Measurements from ENCODE around the gene SUCNR1. TPM values are rescaled to one million over a fixed set of nuclear protein-coding genes. Genes with fewer than 3 reads are reported as not detected.
"Not testable (repeated sequence)": the region's sequence is repeated elsewhere in the genome, so short reads cannot be mapped to it uniquely, and the experiment has no call there.

The SUCNR1 gene
- total RNA-seq, 8 experiments from 2014 or later = 0.09 to 40.7 (median 0.24) TPM; not detected in 1

DNA sequence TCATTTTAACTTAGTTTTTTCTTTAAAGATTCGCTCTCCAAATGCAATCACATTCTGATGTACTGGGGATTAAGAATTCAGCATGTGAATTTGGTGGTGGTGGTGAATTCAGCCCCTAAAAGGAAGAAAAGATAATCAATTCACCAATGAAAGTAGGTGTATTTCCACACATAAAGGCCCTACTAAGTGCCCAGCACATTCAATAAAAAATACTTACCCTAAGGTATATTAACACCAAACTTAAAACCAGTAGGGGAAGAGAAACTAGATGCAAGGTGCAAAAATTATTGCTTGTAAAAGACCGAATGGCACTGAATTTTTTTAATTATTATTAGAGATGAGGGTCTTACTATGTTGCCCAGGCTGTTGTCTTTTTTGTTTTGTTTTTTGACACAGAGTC, 16.8 kb upstream of the SUCNR1 start:
- Histone ChIP-seq H3K4me1 (replicated peaks in 1 of 2) (no peaks in the 10 kb centered on the region), H3K27ac (no peak overlapping the region), H3K4me3 (no peak overlapping the region)
- in situ Hi-C loops (cut with MboI; ENCODE audit: low pct_unique_long_range_greater_than_20kb in 2 of 9, low sequenced_read_pairs in 9 of 9, unreplicated experiment in 9 of 9) = no loop called here
- 83 to 100% (median 100%) methylated on average over 1 to 2 of the region's 2 CpGs for WGBS, 10 experiments
- ATAC-seq (replicated peaks in 6 of 8) = no peak

- WGBS, 10 experiments = 0 to 88% (median 45%) methylated on average over 1 to 2 of the region's 2 CpGs; no CpG with 5 or more reads in 2 of the 10 experiments
- no peak overlapping the region for H3K27ac ChIP-seq
- H3K4me3 ChIP-seq = no peak overlapping the region
- ATAC-seq (replicated peaks in 6 of 8) = peak in 7 of 8 experiments; percentile 24 to 99 (median 57)
- in situ Hi-C loops (cut with MboI; ENCODE audit: low pct_unique_long_range_greater_than_20kb in 2 of 9, low sequenced_read_pairs in 9 of 9, unreplicated experiment in 9 of 9) = no loop called here
- H3K4me1 ChIP-seq (replicated peaks in 1 of 2) = peaks cover 0 to 11% of the 10 kb centered on the region in 2 donors
Measured at GRCh38 chr3:151859233-151859673, 14.2 kb upstream of the SUCNR1 start.

GRCh38 chr3:151859905-151860304, 13.5 kb upstream of the SUCNR1 start:
- in situ Hi-C loops (cut with MboI; ENCODE audit: low pct_unique_long_range_greater_than_20kb in 2 of 9, low sequenced_read_pairs in 9 of 9, unreplicated experiment in 9 of 9) = no loop called here
- H3K4me3 ChIP-seq = no peak overlapping the region
- H3K4me1 ChIP-seq (replicated peaks in 1 of 2) = peaks cover 0 to 17% of the 10 kb centered on the region in 2 donors
- ATAC-seq (replicated peaks in 6 of 8) = peak in 1 of 8 experiments; percentile 7
- no peak overlapping the region for H3K27ac ChIP-seq

DNA sequence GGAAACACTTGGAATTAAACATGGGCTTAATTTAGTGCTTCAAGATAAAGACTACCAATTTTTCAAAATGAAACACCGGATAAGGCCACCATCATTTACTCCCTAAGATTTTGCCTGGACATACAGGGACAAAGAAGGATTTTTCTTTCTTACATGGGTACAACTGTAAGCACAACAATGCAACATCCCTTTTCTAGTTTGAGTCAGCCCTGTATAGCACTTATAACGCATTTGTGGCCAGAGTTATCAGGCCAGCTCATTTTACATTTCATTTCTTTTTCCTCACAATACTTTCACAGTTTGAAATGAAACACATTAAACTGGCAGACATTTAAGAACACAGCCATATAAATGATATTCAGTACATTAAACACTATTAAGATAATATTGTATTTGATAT, 9.8 kb upstream of the SUCNR1 start:
- Histone ChIP-seq H3K27ac (no peak overlapping the region), H3K4me3 (no peak overlapping the region), H3K4me1 (replicated peaks in 1 of 2) (peaks cover 0 to 18% of the 10 kb centered on the region in 2 donors)
- ATAC-seq (replicated peaks in 6 of 8) = no peak
- 67 to 100% (median 96%) methylated on average over 1 to 2 of the region's 2 CpGs; no CpG with 5 or more reads in 2 of the 10 experiments for WGBS, 10 experiments
- in situ Hi-C loops (cut with MboI; ENCODE audit: low pct_unique_long_range_greater_than_20kb in 2 of 9, low sequenced_read_pairs in 9 of 9, unreplicated experiment in 9 of 9) = no loop called here

DNA sequence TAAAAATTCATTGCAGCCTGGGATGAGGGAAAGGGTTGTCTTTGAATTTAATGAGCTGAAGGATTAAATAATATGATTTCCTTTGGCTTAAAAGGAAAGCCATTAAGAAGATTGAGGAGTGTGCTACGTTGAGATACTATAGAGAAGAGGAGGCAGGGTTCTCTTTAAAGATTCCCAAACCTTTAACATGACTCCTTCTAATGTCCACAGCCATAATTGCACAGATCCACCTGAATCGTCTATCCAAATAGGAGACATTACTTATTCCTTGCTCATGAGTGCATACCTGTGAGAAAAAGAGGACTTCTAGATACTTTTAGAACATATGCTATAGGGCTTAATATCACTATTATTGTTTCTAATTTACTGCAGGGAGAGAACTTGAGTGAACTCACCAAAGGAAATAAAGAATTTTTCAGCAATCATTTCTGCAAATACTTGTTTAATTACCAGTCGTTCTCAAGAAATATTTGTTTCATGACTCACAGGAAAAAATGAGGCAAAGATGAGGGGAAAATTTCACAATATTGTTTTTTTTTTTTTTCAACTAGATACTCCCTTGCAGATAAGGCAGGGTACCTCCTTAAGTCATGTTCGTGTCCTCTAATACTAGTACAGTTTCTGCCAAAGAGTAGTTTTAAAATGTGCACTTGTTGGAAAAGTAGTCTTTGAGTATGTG, 8.9 kb upstream of the SUCNR1 start:
- Histone ChIP-seq H3K27ac (no peak overlapping the region), H3K4me3 (no peak overlapping the region), H3K4me1 (replicated peaks in 1 of 2) (peaks cover 0 to 18% of the 10 kb centered on the region in 2 donors)
- WGBS, 10 experiments = 8 to 100% (median 50%) methylated on average over 1 to 4 of the region's 4 CpGs
- ATAC-seq (replicated peaks in 6 of 8) = no peak
- in situ Hi-C loops (cut with MboI; ENCODE audit: low pct_unique_long_range_greater_than_20kb in 2 of 9, low sequenced_read_pairs in 9 of 9, unreplicated experiment in 9 of 9) = no loop called here

GRCh38 chr3:151866711-151867410, 6.6 kb upstream of the SUCNR1 start:
- Histone ChIP-seq H3K4me1 (replicated peaks in 1 of 2) (peaks cover 0 to 18% of the 10 kb centered on the region in 2 donors), H3K4me3 (no peak overlapping the region), H3K27ac (no peak overlapping the region)
- 18 to 74% (median 41%) methylated on average over 2 to 4 of the region's 4 CpGs for WGBS, 10 experiments
- ATAC-seq (replicated peaks in 6 of 8) = peak in 6 of 8 experiments; percentile 18 to 47 (median 41)
- in situ Hi-C loops (cut with MboI; ENCODE audit: low pct_unique_long_range_greater_than_20kb in 2 of 9, low sequenced_read_pairs in 9 of 9, unreplicated experiment in 9 of 9) = no loop called here

DNA sequence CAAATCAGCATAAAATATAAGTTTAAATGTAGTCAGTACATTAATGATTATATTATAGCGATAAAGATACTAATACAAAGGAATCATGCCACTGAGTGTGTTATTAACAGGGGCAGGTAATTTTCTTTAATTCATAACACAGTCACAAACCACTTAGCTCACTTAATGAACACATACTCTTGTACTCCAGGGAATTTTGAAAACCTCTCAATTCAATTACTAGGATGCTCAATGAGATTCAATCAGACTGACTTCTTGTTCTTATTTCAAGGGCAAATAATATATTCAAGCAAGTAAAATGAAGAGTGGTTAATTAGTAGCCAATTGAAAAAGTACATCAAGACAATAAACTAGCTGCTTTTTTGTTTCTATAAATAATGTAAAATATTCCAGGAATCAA, 5.8 kb upstream of the SUCNR1 start:
- in situ Hi-C loops (cut with MboI; ENCODE audit: low pct_unique_long_range_greater_than_20kb in 2 of 9, low sequenced_read_pairs in 9 of 9, unreplicated experiment in 9 of 9) = no loop called here
- no peak overlapping the region for H3K4me3 ChIP-seq
- peaks cover 0 to 18% of the 10 kb centered on the region in 2 donors for H3K4me1 ChIP-seq (replicated peaks in 1 of 2)
- WGBS, 10 experiments = 75 to 100% (median 100%) methylated on average over 1 of the region's 1 CpG; no CpG with 5 or more reads in 1 of the 10 experiments
- ATAC-seq (replicated peaks in 6 of 8) = no peak
- no peak overlapping the region for H3K27ac ChIP-seq

GRCh38 chr3:151869181-151869580, 4.3 kb upstream of the SUCNR1 start:
- Histone ChIP-seq H3K4me3 (no peak overlapping the region), H3K4me1 (replicated peaks in 1 of 2) (peaks cover 0 to 7% of the 10 kb centered on the region in 2 donors), H3K27ac (no peak overlapping the region)
- no peak for ATAC-seq (replicated peaks in 6 of 8)
- WGBS, 10 experiments = 0 to 47% (median 23%) methylated on average over 1 to 3 of the region's 3 CpGs
- in situ Hi-C loops (cut with MboI; ENCODE audit: low pct_unique_long_range_greater_than_20kb in 2 of 9, low sequenced_read_pairs in 9 of 9, unreplicated experiment in 9 of 9) = no loop called here

- ATAC-seq (replicated peaks in 6 of 8) = no peak
- in situ Hi-C loops (cut with MboI; ENCODE audit: low pct_unique_long_range_greater_than_20kb in 2 of 9, low sequenced_read_pairs in 9 of 9, unreplicated experiment in 9 of 9) = no loop called here
Measured at GRCh38 chr3:151871639-151872468, 1.6 kb upstream of the SUCNR1 start.

GRCh38 chr3:151874079-151874478, 636 bp downstream of the SUCNR1 start:
- in situ Hi-C loops (cut with MboI; ENCODE audit: low pct_unique_long_range_greater_than_20kb in 2 of 9, low sequenced_read_pairs in 9 of 9, unreplicated experiment in 9 of 9); H3K27ac ChIP-seq; H3K4me1 ChIP-seq (replicated peaks in 1 of 2); H3K4me3 ChIP-seq; ATAC-seq (replicated peaks in 6 of 8): not testable (repeated sequence)
- 30 to 100% (median 96%) methylated on average over 1 to 4 of the region's 5 CpGs; no CpG with 5 or more reads in 5 of the 10 experiments for WGBS, 10 experiments

More at GRCh38 chr3:151871639-151872468, 1.6 kb upstream of the SUCNR1 start:
- H3K4me3 ChIP-seq = no peak overlapping the region
- 50 to 100% (median 78%) methylated on average over 2 to 8 of the region's 8 CpGs for WGBS, 10 experiments
- H3K27ac ChIP-seq = no peak overlapping the region
- no peaks in the 10 kb centered on the region for H3K4me1 ChIP-seq (replicated peaks in 1 of 2)

DNA sequence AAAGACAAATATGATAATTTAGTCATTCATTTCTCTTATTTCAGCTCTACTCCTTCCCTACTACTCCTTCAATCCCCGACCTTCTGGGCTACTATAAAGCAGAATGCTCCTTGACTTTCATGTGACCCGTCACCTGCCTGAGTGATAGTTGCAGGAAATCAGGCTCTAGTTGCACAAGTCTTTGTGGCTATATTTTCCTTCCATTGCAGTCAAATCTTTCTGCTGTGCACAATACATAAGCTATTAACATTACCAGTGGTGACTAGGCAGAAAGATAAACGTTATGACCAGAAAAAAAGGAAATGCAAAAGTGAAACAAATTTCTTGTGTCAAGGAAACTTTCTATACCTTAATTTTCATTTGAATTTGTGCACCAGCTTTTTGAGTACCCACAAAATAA, 2.3 kb downstream of the SUCNR1 start:
- ATAC-seq (replicated peaks in 6 of 8) = no peak
- WGBS, 10 experiments = 22 to 90% (median 76%) methylated on average over 1 to 3 of the region's 3 CpGs
- no peaks in the 10 kb centered on the region for H3K4me1 ChIP-seq (replicated peaks in 1 of 2)
- in situ Hi-C loops (cut with MboI; ENCODE audit: low pct_unique_long_range_greater_than_20kb in 2 of 9, low sequenced_read_pairs in 9 of 9, unreplicated experiment in 9 of 9) = no loop called here
- no peak overlapping the region for H3K27ac ChIP-seq
- H3K4me3 ChIP-seq = no peak overlapping the region

GRCh38 chr3:151877269-151877668, 3.8 kb downstream of the SUCNR1 start:
- H3K4me1 ChIP-seq (replicated peaks in 1 of 2) = no peaks in the 10 kb centered on the region
- ATAC-seq (replicated peaks in 6 of 8) = no peak
- in situ Hi-C loops (cut with MboI; ENCODE audit: low pct_unique_long_range_greater_than_20kb in 2 of 9, low sequenced_read_pairs in 9 of 9, unreplicated experiment in 9 of 9) = no loop called here
- no peak overlapping the region for H3K4me3 ChIP-seq
- 74 to 100% (median 88%) methylated on average over 1 to 2 of the region's 2 CpGs; no CpG with 5 or more reads in 2 of the 10 experiments for WGBS, 10 experiments
- no peak overlapping the region for H3K27ac ChIP-seq

DNA sequence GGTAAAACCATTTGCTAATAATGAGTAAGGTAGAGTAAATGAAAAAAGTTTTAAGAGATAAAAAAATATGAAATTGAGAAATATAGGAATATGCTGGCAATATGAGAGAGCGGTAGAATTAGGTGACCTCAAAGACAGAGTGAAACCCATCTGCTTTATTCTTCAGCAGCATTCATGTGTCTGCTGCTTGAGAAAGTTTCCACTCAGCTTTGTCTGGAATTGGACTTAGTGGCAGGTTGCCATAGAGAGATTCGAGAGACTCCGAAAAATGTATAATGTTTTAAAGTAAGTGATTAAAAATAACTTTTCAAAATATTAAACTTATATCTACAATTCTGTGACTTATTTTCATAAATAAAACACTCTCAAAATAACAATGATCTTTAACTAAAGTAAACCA, 5.0 kb downstream of the SUCNR1 start:
- in situ Hi-C loops (cut with MboI; ENCODE audit: low pct_unique_long_range_greater_than_20kb in 2 of 9, low sequenced_read_pairs in 9 of 9, unreplicated experiment in 9 of 9) = no loop called here
- Histone ChIP-seq H3K27ac (no peak overlapping the region), H3K4me3 (no peak overlapping the region), H3K4me1 (replicated peaks in 1 of 2) (no peaks in the 10 kb centered on the region)
- ATAC-seq (replicated peaks in 6 of 8) = no peak
- WGBS, 10 experiments = 60 to 100% (median 91%) methylated on average over 3 of the region's 3 CpGs

Data from motor neuron (in vitro differentiated cells).